Hepatocyte (in vitro differentiated cells): Measurements from ENCODE around the gene PKP1.

ENCODE experiments used
- EZH2 ChIP-seq: fragments of 200-600 bp; sonication (generic); IDR thresholded peaks from 2 replicates; pipeline ENCODE4 v1.6.1; 2016; ENCODE audit warnings: antibody characterized with exemption, mild to moderate bottlenecking, borderline replicate concordance
- TF ChIP-seq, protein P1 (sequence below): fragments of 200-600 bp; sonication (generic); IDR thresholded peaks from 2 replicates; pipeline ENCODE4 v1.5.1; 2016; ENCODE audit warnings: antibody characterized with exemption, mild to moderate bottlenecking; ENCODE audit not compliant: poor library complexity

DNA sequence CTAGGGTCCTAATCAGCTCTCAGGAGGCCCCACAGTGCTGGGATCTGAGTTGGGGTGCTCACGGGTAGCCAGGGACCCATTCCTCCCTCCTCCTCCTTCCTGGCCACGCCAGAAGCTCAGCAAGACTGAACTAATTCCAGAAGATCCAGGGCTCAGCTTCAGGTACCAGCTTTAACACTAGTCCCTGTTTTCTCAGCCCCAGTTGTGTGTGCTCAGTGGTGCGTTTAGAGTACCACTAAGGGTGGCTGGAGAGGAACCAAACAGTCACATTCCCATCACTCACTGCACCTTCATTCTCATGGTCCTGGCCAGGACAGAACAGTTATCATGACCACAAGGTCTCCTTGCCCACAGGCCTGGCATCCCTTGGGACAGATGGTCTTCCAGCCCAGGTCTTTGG lies 20.8 kb downstream of the PKP1 start:
- TF ChIP-seq, protein P1, sequence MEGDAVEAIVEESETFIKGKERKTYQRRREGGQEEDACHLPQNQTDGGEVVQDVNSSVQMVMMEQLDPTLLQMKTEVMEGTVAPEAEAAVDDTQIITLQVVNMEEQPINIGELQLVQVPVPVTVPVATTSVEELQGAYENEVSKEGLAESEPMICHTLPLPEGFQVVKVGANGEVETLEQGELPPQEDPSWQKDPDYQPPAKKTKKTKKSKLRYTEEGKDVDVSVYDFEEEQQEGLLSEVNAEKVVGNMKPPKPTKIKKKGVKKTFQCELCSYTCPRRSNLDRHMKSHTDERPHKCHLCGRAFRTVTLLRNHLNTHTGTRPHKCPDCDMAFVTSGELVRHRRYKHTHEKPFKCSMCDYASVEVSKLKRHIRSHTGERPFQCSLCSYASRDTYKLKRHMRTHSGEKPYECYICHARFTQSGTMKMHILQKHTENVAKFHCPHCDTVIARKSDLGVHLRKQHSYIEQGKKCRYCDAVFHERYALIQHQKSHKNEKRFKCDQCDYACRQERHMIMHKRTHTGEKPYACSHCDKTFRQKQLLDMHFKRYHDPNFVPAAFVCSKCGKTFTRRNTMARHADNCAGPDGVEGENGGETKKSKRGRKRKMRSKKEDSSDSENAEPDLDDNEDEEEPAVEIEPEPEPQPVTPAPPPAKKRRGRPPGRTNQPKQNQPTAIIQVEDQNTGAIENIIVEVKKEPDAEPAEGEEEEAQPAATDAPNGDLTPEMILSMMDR: no peak
- TF ChIP-seq EZH2: no peak
